Astrocyte of the cerebellum (primary cell): ENCODE data around the gene JPH3.

Source experiments
- DNase-seq: peaks from one replicate; pipeline ENCODE4 v3.0.0-alpha.2; 2011; ENCODE audit warnings: low read depth
- H3K4me3 ChIP-seq: 2 replicates; pipeline ENCODE4 v1.5.1; 2011; ENCODE audit warnings: mild to moderate bottlenecking, low read depth, low read length, moderate library complexity
- in situ Hi-C: cut with HindIII; loops from 2 replicates; pipeline ENCODE4 v1.10.0; 2017; ENCODE audit warnings: low sequenced_read_pairs
- TF ChIP-seq, protein P1 (sequence below): IDR thresholded peaks from 2 replicates; pipeline ENCODE4 v1.5.1; 2012; ENCODE audit warnings: low read length, low read depth, moderate library complexity, mild to moderate bottlenecking; ENCODE audit errors: missing control alignments

JPH3 gene

DNA sequence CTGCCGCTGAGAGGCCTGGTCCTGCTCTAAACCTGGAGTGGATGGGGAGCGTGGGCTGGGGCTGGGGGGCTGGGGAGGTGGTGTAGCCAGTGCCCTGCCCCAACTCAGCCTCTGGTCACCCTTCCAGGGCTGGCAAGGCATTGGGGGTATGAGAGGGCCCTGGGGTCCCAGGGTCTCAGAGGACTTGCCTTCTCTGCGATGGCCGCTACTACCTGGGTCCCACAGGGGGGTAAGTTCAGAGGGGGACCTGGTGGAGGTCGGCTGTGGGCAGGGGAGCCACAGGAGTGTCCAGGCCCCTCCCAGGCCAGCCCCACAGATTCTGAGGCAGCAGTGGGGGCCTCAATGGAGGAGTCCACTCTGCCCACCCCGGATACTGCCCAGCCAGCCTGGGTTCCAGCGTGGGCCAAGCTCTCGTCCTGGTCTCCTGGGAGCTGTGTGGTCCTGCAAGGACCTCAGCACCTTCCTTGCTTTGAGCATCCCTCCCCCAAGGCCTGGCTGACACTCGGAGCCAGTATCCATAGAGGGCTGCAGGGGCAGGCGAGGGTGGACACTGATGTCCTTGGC, 20.5 kb downstream of the JPH3 start:
- in situ Hi-C loops, result no loop called here
- H3K4me3 ChIP-seq, result no peak overlapping the region
- DNase-seq, result no peak
- TF ChIP-seq, protein P1, sequence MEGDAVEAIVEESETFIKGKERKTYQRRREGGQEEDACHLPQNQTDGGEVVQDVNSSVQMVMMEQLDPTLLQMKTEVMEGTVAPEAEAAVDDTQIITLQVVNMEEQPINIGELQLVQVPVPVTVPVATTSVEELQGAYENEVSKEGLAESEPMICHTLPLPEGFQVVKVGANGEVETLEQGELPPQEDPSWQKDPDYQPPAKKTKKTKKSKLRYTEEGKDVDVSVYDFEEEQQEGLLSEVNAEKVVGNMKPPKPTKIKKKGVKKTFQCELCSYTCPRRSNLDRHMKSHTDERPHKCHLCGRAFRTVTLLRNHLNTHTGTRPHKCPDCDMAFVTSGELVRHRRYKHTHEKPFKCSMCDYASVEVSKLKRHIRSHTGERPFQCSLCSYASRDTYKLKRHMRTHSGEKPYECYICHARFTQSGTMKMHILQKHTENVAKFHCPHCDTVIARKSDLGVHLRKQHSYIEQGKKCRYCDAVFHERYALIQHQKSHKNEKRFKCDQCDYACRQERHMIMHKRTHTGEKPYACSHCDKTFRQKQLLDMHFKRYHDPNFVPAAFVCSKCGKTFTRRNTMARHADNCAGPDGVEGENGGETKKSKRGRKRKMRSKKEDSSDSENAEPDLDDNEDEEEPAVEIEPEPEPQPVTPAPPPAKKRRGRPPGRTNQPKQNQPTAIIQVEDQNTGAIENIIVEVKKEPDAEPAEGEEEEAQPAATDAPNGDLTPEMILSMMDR, result no peak

DNA sequence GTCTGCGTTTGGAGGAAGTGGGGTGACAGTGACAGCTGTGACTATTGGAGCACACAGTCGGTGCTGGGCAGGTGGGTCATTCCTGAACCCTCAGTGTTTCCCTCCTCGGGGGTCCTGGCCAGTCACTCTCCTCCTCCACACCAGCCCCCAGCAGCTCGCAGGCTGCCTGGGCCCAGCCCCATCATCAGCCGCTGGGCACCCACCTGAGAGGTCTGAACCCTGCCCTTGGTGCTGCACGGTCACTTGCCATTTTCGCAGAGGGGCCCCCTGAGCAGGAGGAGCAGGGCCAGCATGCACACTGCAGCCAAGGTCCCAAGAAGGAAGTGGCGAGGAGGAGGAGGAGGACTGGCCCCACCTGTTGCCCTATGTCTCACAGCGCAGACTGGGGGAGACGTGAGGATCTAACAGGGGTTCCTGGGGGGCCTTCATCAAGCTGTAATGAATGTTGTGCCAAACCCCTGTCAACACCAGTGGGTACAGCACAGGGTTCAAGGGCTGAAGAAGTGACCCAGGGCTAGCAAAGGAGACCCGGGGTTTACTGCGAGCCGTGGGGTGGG, 23.0 kb downstream of the JPH3 start:
- TF ChIP-seq, protein P1, result no peak
- no peak overlapping the region for H3K4me3 ChIP-seq
- in situ Hi-C loops, result no loop called here
- DNase-seq, result no peak

DNA sequence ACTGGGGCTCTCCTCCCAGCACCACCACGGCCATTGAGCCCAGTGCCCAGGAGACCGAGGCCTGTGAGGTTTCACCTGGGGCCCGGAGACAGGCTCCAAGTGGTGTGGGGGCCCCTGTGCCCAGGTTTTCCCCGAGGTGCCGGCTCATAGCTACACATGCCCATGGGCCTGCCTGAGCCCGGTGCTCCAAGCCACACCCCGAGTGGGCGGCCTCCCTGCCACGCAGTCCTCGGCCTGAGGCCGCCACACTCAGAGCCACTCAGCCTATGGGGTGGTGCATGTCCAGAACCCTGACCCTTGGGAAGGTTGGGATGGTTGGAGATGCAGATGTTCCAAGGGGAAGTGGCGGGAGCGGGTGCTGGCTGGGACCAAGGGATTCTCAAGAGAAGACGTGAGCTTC, 24.1 kb downstream of the JPH3 start:
- TF ChIP-seq, protein P1, result no peak
- no peak overlapping the region for H3K4me3 ChIP-seq
- no peak for DNase-seq
- in situ Hi-C loops, result no loop called here

DNA sequence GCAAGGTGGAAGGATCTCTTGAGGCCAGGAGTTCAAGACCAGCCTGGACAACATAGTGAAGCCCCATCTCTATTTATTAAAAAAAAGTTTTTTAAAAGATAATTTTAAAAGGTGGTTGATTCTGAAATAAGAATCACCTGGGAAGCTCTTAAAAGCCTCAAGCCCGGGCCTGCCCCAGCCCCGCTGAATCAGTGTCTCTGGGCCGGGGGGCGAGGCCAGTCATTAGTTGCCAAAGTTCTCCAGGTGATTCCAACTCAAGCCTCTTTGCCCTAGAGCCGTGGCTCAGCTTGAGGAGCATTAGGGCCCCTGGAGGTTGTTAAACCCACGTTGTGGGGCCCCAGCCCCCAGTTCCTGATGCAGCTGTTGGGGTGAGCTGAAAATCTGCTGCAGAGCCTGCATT, 24.6 kb downstream of the JPH3 start:
- TF ChIP-seq, protein P1, result no peak
- no peak for DNase-seq
- no peak overlapping the region for H3K4me3 ChIP-seq
- in situ Hi-C loops, result no loop called here

DNA sequence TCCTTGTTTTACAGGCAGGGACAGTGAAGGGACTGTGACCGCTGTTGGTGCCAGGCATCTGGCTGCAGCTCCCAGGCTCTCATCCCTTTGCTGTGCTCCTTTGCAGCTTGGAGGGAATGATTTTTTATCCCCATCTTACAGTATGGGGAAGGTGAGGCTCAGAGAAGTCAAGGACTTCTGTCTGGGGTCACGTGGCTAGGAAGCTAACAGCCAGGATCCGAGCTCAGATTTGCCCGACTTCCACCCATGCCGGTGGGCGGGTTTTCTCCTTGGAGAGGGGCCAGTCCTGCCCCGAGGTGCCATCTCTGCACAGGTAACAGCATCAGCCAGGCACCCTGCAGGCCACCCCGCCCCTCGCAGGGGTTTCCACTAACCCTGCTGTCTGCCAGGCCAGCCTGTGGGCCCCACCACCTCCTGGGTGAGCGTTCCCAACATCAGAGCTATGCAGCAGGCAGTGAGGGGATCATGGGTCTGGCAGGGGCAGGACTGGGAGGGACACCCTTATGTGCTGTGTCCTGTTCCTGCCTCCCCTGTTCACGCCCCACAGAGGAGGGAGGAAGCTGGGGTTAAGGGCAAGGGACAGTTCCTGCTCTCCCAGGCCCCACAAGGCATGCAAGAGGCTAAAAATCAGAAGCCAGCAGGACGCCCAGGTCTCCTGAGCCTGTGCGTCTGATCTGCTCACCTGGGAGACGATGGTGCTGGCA, 25.4 kb downstream of the JPH3 start:
- no peak overlapping the region for H3K4me3 ChIP-seq
- no peak for DNase-seq
- in situ Hi-C loops, result no loop called here
- TF ChIP-seq, protein P1, result no peak

DNA sequence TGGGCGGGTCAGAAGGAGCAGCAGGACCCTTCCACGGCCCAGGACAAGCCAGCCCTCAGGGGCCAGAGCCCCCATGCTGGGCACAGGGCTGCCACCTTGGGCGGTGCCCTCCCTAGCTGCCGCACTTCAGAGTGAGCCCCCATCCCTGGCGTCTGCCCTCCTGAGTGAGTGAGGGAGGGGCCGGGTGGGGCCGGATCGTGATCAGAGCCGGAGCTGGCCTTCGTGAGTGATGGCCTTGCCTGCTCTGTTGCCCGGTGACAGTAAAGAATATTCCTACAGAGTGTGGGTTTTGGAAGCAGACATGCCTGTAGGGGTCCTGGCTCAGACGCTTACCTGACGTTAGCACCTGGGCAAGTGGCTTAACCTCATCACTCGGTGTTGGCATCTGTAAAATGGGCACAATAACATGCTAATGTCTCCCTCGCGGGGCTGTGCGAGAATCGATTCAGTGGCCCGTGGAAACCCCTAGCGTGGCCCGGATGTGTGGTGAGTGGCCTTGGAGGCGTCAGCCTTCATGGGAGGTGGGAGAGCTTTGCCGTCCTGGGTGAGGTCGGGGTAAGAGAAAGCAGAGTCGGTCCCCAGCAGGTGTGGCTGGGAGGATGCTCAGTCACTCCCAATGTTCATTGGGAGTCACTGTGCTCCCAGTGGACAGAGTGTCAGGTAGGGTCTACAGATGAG, 26.1 kb downstream of the JPH3 start:
- in situ Hi-C loops, result no loop called here

More for the DNA sequence above, 26.1 kb downstream of the JPH3 start:
- H3K4me3 ChIP-seq, result no peak overlapping the region
- DNase-seq, result no peak
- TF ChIP-seq, protein P1, result no peak
